Measurements from ENCODE around the gene OOSP2. TPM values are rescaled to one million over a fixed set of nuclear protein-coding genes. Genes with fewer than 3 reads are reported as not detected.

The OOSP2 gene
- total and polyA plus RNA-seq, 4 donors = not detected

GRCh38 chr11:60077216-60077817, 37.1 kb downstream of the OOSP2 start:
- no peak for DNase-seq
- H3K27me3 ChIP-seq (ENCODE audit: control insufficient read depth in 3 of 3, insufficient read depth in 3 of 3, low read length in 2 of 3) = no peaks in the 10 kb centered on the region
- H3K4me1 ChIP-seq (ENCODE audit: control insufficient read depth in 5 of 5, insufficient read depth in 5 of 5, low read length in 5 of 5) = no peaks in the 10 kb centered on the region
- H3K9ac ChIP-seq (ENCODE audit: insufficient read depth in 1 of 2, low read length in 2 of 2) = no peak overlapping the region
- H3K9me3 ChIP-seq (ENCODE audit: control insufficient read depth in 4 of 4, insufficient read depth in 3 of 4, low read length in 3 of 4) = peaks cover 0 to 2% (median 0%) of the 10 kb centered on the region in 4 donors
- WGBS, 2 donors = 76 to 77% methylated on average over 15 of the region's 15 CpGs
- no peaks in the 10 kb centered on the region for H3K36me3 ChIP-seq (ENCODE audit: control insufficient read depth in 4 of 4, insufficient read depth in 4 of 4, low read length in 4 of 4)
- ATAC-seq (ENCODE audit: insufficient read depth, low FRiP score) = no peak
- no peak overlapping the region for H3K27ac ChIP-seq (ENCODE audit: low read depth in 1 of 2, low read length in 1 of 2)
- TF ChIP-seq CTCF (IDR thresholded peaks at IDR 0.05; ENCODE audit: control extremely low read depth, extremely low read depth) = no peak
- no peak overlapping the region for H3K4me3 ChIP-seq

GRCh38 chr11:60077981-60078380, 37.8 kb downstream of the OOSP2 start:
- no peak for DNase-seq
- H3K4me3 ChIP-seq = no peak overlapping the region
- peaks cover 0 to 2% (median 0%) of the 10 kb centered on the region in 4 donors for H3K9me3 ChIP-seq (ENCODE audit: control insufficient read depth in 4 of 4, insufficient read depth in 3 of 4, low read length in 3 of 4)
- H3K36me3 ChIP-seq (ENCODE audit: control insufficient read depth in 4 of 4, insufficient read depth in 4 of 4, low read length in 4 of 4) = no peaks in the 10 kb centered on the region
- H3K4me1 ChIP-seq (ENCODE audit: control insufficient read depth in 5 of 5, insufficient read depth in 5 of 5, low read length in 5 of 5) = no peaks in the 10 kb centered on the region
- no peak overlapping the region for H3K27ac ChIP-seq (ENCODE audit: low read depth in 1 of 2, low read length in 1 of 2)
- ATAC-seq (ENCODE audit: insufficient read depth, low FRiP score) = no peak
- H3K27me3 ChIP-seq (ENCODE audit: control insufficient read depth in 3 of 3, insufficient read depth in 3 of 3, low read length in 2 of 3) = no peaks in the 10 kb centered on the region
- TF ChIP-seq CTCF (IDR thresholded peaks at IDR 0.05; ENCODE audit: control extremely low read depth, extremely low read depth) = no peak
- H3K9ac ChIP-seq (ENCODE audit: insufficient read depth in 1 of 2, low read length in 2 of 2) = no peak overlapping the region
- WGBS, 2 donors = 76 to 90% methylated on average over 1 of the region's 1 CpG

GRCh38 chr11:60078745-60079144, 38.5 kb downstream of the OOSP2 start:
- no peak for DNase-seq
- Histone ChIP-seq H3K9me3 (ENCODE audit: control insufficient read depth in 4 of 4, insufficient read depth in 3 of 4, low read length in 3 of 4) (peaks cover 0 to 2% (median 0%) of the 10 kb centered on the region in 4 donors), H3K4me3 (no peak overlapping the region), H3K9ac (ENCODE audit: insufficient read depth in 1 of 2, low read length in 2 of 2) (no peak overlapping the region), H3K4me1 (ENCODE audit: control insufficient read depth in 5 of 5, insufficient read depth in 5 of 5, low read length in 5 of 5) (no peaks in the 10 kb centered on the region), H3K36me3 (ENCODE audit: control insufficient read depth in 4 of 4, insufficient read depth in 4 of 4, low read length in 4 of 4) (no peaks in the 10 kb centered on the region), H3K27ac (ENCODE audit: low read depth in 1 of 2, low read length in 1 of 2) (no peak overlapping the region), H3K27me3 (ENCODE audit: control insufficient read depth in 3 of 3, insufficient read depth in 3 of 3, low read length in 2 of 3) (no peaks in the 10 kb centered on the region)
- no peak for ATAC-seq (ENCODE audit: insufficient read depth, low FRiP score)
- TF ChIP-seq CTCF (IDR thresholded peaks at IDR 0.05; ENCODE audit: control extremely low read depth, extremely low read depth) = no peak
- 62 to 66% methylated on average over 4 of the region's 4 CpGs for WGBS, 2 donors

- Histone ChIP-seq H3K9me3 (ENCODE audit: control insufficient read depth in 4 of 4, insufficient read depth in 3 of 4, low read length in 3 of 4) (peaks cover 0 to 2% (median 0%) of the 10 kb centered on the region in 4 donors), H3K36me3 (ENCODE audit: control insufficient read depth in 4 of 4, insufficient read depth in 4 of 4, low read length in 4 of 4) (no peaks in the 10 kb centered on the region), H3K9ac (ENCODE audit: insufficient read depth in 1 of 2, low read length in 2 of 2) (no peak overlapping the region), H3K4me1 (ENCODE audit: control insufficient read depth in 5 of 5, insufficient read depth in 5 of 5, low read length in 5 of 5) (no peaks in the 10 kb centered on the region), H3K4me3 (no peak overlapping the region), H3K27ac (ENCODE audit: low read depth in 1 of 2, low read length in 1 of 2) (no peak overlapping the region), H3K27me3 (ENCODE audit: control insufficient read depth in 3 of 3, insufficient read depth in 3 of 3, low read length in 2 of 3) (no peaks in the 10 kb centered on the region)
- TF ChIP-seq CTCF (IDR thresholded peaks at IDR 0.05; ENCODE audit: control extremely low read depth, extremely low read depth) = no peak
- WGBS, 2 donors = 54 to 56% methylated on average over 3 of the region's 3 CpGs
- no peak for DNase-seq
- no peak for ATAC-seq (ENCODE audit: insufficient read depth, low FRiP score)
Measured at GRCh38 chr11:60080535-60080934, 40.3 kb downstream of the OOSP2 start.
